ENCODE results near the gene INTS11.

- TF ChIP-seq SP1 (IDR thresholded peaks at IDR 0.05; ENCODE audit: low read depth) (no peak), SIN3A (IDR thresholded peaks at IDR 0.05; ENCODE audit: low read depth) (no peak), RAD21 (IDR thresholded peaks at IDR 0.05; ENCODE audit: low read depth) (no peak), YY1 (IDR thresholded peaks at IDR 0.05; ENCODE audit: extremely low read depth, insufficient replicate concordance, low read depth, low read length) (no peak), POLR2A (IDR thresholded peaks at IDR 0.05; ENCODE audit: borderline replicate concordance, extremely low read depth, insufficient read depth, insufficient read length) (no peak), POLR2AphosphoS5 (IDR thresholded peaks at IDR 0.05; ENCODE audit: low read depth, low read length) (no peak)
- TF ChIP-seq, protein P1, sequence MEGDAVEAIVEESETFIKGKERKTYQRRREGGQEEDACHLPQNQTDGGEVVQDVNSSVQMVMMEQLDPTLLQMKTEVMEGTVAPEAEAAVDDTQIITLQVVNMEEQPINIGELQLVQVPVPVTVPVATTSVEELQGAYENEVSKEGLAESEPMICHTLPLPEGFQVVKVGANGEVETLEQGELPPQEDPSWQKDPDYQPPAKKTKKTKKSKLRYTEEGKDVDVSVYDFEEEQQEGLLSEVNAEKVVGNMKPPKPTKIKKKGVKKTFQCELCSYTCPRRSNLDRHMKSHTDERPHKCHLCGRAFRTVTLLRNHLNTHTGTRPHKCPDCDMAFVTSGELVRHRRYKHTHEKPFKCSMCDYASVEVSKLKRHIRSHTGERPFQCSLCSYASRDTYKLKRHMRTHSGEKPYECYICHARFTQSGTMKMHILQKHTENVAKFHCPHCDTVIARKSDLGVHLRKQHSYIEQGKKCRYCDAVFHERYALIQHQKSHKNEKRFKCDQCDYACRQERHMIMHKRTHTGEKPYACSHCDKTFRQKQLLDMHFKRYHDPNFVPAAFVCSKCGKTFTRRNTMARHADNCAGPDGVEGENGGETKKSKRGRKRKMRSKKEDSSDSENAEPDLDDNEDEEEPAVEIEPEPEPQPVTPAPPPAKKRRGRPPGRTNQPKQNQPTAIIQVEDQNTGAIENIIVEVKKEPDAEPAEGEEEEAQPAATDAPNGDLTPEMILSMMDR (IDR thresholded peaks at IDR 0.05 in 2 of 3, conservative IDR thresholded peaks at IDR 0.05 in 1 of 3; ENCODE audit: borderline replicate concordance in 1 of 3, insufficient read depth in 1 of 3, low read depth in 2 of 3, low read length in 2 of 3): no peak
- TF ChIP-seq, protein P2, sequence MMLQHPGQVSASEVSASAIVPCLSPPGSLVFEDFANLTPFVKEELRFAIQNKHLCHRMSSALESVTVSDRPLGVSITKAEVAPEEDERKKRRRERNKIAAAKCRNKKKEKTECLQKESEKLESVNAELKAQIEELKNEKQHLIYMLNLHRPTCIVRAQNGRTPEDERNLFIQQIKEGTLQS (IDR thresholded peaks at IDR 0.05): no peak
Observed at GRCh38 chr1:1308756-1309250, 15.7 kb downstream of the INTS11 start.

All from HCT116 (cell line).